Thoracic aorta (tissue), 2 donors: ENCODE results near the gene KLHDC10. TPM values are rescaled to one million over a fixed set of nuclear protein-coding genes. Genes with fewer than 3 reads are reported as not detected.

Source experiments
- ATAC-seq: fragments of 150-250 bp; one replicate; pipeline ENCODE4 v1.8.0; 2017; ENCODE audit warnings: low read depth; ENCODE audit not compliant: insufficient number of reproducible peaks, low FRiP score
- DNase-seq: peaks from one replicate; pipeline ENCODE4 v3.0.0-alpha.2; 2020; ENCODE audit warnings: low spot score
- H3K27ac ChIP-seq, 2 donors: fragments of 200-600 bp; sonication (generic); 1 replicate in 1 of 2; 2 replicates in 1 of 2; pipeline ENCODE4 v1.5.1; 2016; ENCODE audit warnings: mild to moderate bottlenecking in 2 of 2, moderate library complexity in 2 of 2
- H3K27me3 ChIP-seq: fragments of 200-600 bp; sonication (generic); replicated peaks from 2 replicates; pipeline ENCODE4 v1.6.0; 2016; ENCODE audit warnings: mild to moderate bottlenecking; ENCODE audit not compliant: insufficient read depth
- H3K36me3 ChIP-seq: fragments of 200-600 bp; sonication (generic); one replicate; pipeline ENCODE4 v1.5.1; 2016
- H3K4me1 ChIP-seq, 2 donors: fragments of 200-600 bp; sonication (generic); 1 replicate in 1 of 2; 2 replicates in 1 of 2; pipeline versions ENCODE4 v1.5.1 to v1.6.0; 2016; ENCODE audit warnings: low read depth in 2 of 2, mild to moderate bottlenecking in 1 of 2; ENCODE audit not compliant: control insufficient read depth in 1 of 2
- H3K4me3 ChIP-seq: fragments of 200-600 bp; sonication (generic); 2 replicates; pipeline ENCODE4 v1.5.1; 2016; ENCODE audit warnings: mild to moderate bottlenecking
- H3K9me3 ChIP-seq: fragments of 200-600 bp; sonication (generic); 2 replicates; pipeline ENCODE4 v1.5.1; 2016
- CTCF ChIP-seq: fragments of 200-600 bp; sonication (generic); IDR thresholded peaks from one replicate; pipeline ENCODE4 v1.5.1; 2019; ENCODE audit warnings: antibody characterized with exemption
- total RNA-seq, 2 donors: library from RNA; depleted of rRNA; stranded (reverse); fragments of >200 nt; gene quantifications; one replicate each; pipeline versions ENCODE4 v1.1.0 to v1.2.3, GENCODE V29; 2016

Gene KLHDC10
- total RNA-seq, 2 donors from 2014 or later, result 24.3 to 26.7 TPM

- DNase-seq (no peak), ATAC-seq (no peak)
- peaks cover 27% of the 10 kb centered on the region for H3K36me3 ChIP-seq
- H3K9me3 ChIP-seq, result no peaks in the 10 kb centered on the region
- no peak for TF ChIP-seq CTCF
- H3K4me3 ChIP-seq, result no peak overlapping the region
- H3K4me1 ChIP-seq, result peaks cover 0 to 15% of the 10 kb centered on the region in 2 donors
- no peak overlapping the region for H3K27ac ChIP-seq
- no peaks in the 10 kb centered on the region for H3K27me3 ChIP-seq
Measured at GRCh38 chr7:130131191-130131834, 61.0 kb downstream of the KLHDC10 start.

GRCh38 chr7:130131964-130132875, 61.9 kb downstream of the KLHDC10 start:
- H3K4me3 ChIP-seq, result no peak overlapping the region
- H3K36me3 ChIP-seq, result peaks cover 27% of the 10 kb centered on the region
- H3K9me3 ChIP-seq, result no peaks in the 10 kb centered on the region
- no peak for ATAC-seq
- TF ChIP-seq CTCF, result no peak
- no peak for DNase-seq
- H3K27me3 ChIP-seq, result no peaks in the 10 kb centered on the region
- H3K27ac ChIP-seq, result no peak overlapping the region
- H3K4me1 ChIP-seq, result peaks cover 0 to 13% of the 10 kb centered on the region in 2 donors

- DNase-seq (no peak), ATAC-seq (no peak)
- Histone ChIP-seq H3K4me1 (peaks cover 0 to 3% of the 10 kb centered on the region in 2 donors), H3K36me3 (peaks cover 27% of the 10 kb centered on the region), H3K9me3 (no peaks in the 10 kb centered on the region), H3K27ac (no peak overlapping the region), H3K4me3 (no peak overlapping the region), H3K27me3 (no peaks in the 10 kb centered on the region)
- no peak for TF ChIP-seq CTCF
Measured at GRCh38 chr7:130133029-130133782, 62.9 kb downstream of the KLHDC10 start.

GRCh38 chr7:130134106-130134636, 63.8 kb downstream of the KLHDC10 start:
- no peak for ATAC-seq
- Histone ChIP-seq H3K4me1 (no peaks in the 10 kb centered on the region), H3K36me3 (peaks cover 27% of the 10 kb centered on the region), H3K9me3 (no peaks in the 10 kb centered on the region), H3K4me3 (no peak overlapping the region), H3K27me3 (no peaks in the 10 kb centered on the region), H3K27ac (no peak overlapping the region)
- DNase-seq, result no peak
- TF ChIP-seq CTCF, result no peak

GRCh38 chr7:130134726-130135125, 64.4 kb downstream of the KLHDC10 start:
- no peak overlapping the region for H3K27ac ChIP-seq
- TF ChIP-seq CTCF, result no peak
- H3K9me3 ChIP-seq, result no peaks in the 10 kb centered on the region
- H3K4me3 ChIP-seq, result no peak overlapping the region
- H3K36me3 ChIP-seq, result peaks cover 27% of the 10 kb centered on the region
- DNase-seq (no peak), ATAC-seq (no peak)
- H3K4me1 ChIP-seq, result no peaks in the 10 kb centered on the region
- no peaks in the 10 kb centered on the region for H3K27me3 ChIP-seq
